HEK293T (cell line): ENCODE data around the gene GFPT2.

ENCODE experiments used
- ARNT ChIP-seq: fragments of 450-650 bp; IDR thresholded peaks from 2 replicates; pipeline ENCODE4 v1.6.1; 2017; ENCODE audit warnings: mild to moderate bottlenecking
- BHLHE40 ChIP-seq: fragments of 450-650 bp; IDR thresholded peaks from 2 replicates; pipeline ENCODE4 v1.6.1; 2016; ENCODE audit warnings: mild to moderate bottlenecking, moderate library complexity, borderline replicate concordance
- FOXK2 ChIP-seq: fragments of 450-650 bp; IDR thresholded peaks from 2 replicates; pipeline ENCODE4 v1.6.1; 2016; ENCODE audit warnings: mild to moderate bottlenecking
- FOXM1 ChIP-seq: fragments of 450-650 bp; IDR thresholded peaks from 2 replicates; pipeline ENCODE4 v1.6.1; 2017; ENCODE audit warnings: mild to moderate bottlenecking, borderline replicate concordance
- TARDBP ChIP-seq: fragments of 450-650 bp; IDR thresholded peaks from 2 replicates; pipeline ENCODE4 v1.6.1; 2016

- TF ChIP-seq ARNT (no peak), FOXM1 (no peak), BHLHE40 (no peak), TARDBP (no peak), FOXK2 (no peak)
Measured at GRCh38 chr5:180336234-180337020, 16.7 kb downstream of the GFPT2 start.
